AG04449 (cell line): Measurements from ENCODE around the gene ZFPM1.

Experiments used
- CTCF ChIA-PET: fragments of 350-600 bp; formaldehyde crosslinking; extraction: SDS; loops from one replicate; lab custom pipeline; 2021; ENCODE audit warnings: antibody characterized with exemption; lab: Yijun Ruan, JAX
- POLR2A ChIA-PET: fragments of 400-600, 350-600 bp; formaldehyde crosslinking; extraction: SDS; loops from one replicate; lab custom pipeline; 2020; ENCODE audit warnings: antibody characterized with exemption, inconsistent platforms; lab: Yijun Ruan, JAX
- DNase-seq: peaks from one replicate; pipeline ENCODE4 v3.0.0-alpha.2; 2010; ENCODE audit warnings: low read depth, low spot score
- H3K4me3 ChIP-seq: 2 replicates; pipeline ENCODE4 v1.5.1; 2011; ENCODE audit warnings: low read depth, mild to moderate bottlenecking, control low read depth, low read length
- TF ChIP-seq, protein P1 (sequence below): IDR thresholded peaks from one replicate; pipeline ENCODE4 v1.5.1; 2011; ENCODE audit warnings: mild to moderate bottlenecking, moderate library complexity, low read length, control low read depth, inconsistent platforms; ENCODE audit not compliant: insufficient read depth; ENCODE audit errors: missing control alignments

The ZFPM1 gene

DNA sequence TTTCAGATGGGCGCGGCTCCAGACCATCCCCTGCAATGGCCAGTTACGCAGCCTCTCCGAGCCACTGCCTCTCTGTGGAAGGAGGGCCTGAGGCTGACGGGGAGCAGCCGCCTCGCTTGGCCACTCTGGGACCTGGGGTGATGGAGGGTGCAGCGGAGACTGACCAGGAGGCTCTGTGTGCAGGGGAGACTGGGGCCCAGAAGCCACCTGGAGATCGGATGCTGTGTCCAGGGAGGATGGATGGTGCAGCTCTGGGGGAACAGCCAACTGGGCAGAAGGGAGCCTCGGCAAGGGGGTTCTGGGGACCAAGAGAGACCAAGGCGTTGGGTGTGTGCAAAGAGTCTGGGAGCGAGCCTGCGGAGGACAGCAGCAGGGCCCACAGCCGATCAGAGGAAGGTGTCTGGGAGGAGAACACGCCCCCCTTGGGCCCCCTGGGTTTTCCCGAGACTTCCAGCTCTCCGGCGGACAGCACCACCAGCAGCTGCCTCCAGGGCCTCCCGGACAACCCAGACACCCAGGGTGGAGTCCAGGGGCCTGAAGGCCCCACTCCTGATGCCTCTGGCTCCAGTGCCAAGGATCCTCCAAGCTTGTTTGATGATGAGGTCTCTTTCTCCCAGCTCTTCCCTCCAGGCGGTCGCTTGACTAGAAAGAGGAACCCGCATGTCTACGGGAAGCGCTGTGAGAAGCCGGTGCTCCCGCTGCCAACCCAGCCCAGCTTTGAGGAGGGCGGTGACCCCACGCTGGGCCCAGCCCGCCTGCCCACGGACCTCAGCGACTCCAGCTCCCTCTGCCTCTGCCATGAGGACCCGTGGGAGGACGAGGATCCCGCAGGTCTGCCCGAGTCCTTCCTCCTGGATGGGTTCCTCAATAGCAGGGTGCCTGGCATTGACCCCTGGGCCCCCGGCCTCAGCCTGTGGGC lies 17.4 kb upstream of the ZFPM1 start:
- ChIA-PET CTCF (interaction anchor here (0.6 to 3.0 kb wide), 7 partner anchors 7 to 241 kb away, joined by 3 to 22 read pairs (median 5); no protein-coding TSS in a partner anchor), POLR2A (no interaction called here)
- no peak for DNase-seq
- H3K4me3 ChIP-seq: no peak overlapping the region
- TF ChIP-seq, protein P1, sequence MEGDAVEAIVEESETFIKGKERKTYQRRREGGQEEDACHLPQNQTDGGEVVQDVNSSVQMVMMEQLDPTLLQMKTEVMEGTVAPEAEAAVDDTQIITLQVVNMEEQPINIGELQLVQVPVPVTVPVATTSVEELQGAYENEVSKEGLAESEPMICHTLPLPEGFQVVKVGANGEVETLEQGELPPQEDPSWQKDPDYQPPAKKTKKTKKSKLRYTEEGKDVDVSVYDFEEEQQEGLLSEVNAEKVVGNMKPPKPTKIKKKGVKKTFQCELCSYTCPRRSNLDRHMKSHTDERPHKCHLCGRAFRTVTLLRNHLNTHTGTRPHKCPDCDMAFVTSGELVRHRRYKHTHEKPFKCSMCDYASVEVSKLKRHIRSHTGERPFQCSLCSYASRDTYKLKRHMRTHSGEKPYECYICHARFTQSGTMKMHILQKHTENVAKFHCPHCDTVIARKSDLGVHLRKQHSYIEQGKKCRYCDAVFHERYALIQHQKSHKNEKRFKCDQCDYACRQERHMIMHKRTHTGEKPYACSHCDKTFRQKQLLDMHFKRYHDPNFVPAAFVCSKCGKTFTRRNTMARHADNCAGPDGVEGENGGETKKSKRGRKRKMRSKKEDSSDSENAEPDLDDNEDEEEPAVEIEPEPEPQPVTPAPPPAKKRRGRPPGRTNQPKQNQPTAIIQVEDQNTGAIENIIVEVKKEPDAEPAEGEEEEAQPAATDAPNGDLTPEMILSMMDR: no peak

DNA sequence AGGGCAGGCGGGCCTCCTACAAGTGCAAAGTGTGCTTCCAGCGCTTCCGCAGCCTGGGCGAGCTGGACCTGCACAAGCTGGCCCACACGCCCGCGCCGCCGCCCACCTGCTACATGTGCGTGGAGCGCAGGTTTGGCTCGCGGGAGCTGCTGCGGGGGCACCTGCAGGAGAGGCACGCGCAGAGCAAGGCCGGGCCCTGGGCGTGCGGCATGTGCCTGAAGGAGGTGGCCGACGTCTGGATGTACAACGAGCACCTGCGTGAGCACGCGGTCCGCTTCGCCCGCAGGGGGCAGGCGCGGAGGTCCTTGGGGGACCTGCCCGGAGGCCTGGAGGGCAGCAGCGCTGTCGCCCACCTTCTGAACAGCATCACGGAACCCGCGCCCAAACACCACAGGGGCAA lies 16.3 kb upstream of the ZFPM1 start:
- H3K4me3 ChIP-seq: no peak overlapping the region
- CTCF ChIA-PET: interaction anchor here (0.6 to 3.0 kb wide), 13 partner anchors 9 to 480 kb away, joined by 3 to 22 read pairs (median 4); no protein-coding TSS in a partner anchor
- TF ChIP-seq, protein P1: no peak
- no peak for DNase-seq
- POLR2A ChIA-PET: no interaction called here

DNA sequence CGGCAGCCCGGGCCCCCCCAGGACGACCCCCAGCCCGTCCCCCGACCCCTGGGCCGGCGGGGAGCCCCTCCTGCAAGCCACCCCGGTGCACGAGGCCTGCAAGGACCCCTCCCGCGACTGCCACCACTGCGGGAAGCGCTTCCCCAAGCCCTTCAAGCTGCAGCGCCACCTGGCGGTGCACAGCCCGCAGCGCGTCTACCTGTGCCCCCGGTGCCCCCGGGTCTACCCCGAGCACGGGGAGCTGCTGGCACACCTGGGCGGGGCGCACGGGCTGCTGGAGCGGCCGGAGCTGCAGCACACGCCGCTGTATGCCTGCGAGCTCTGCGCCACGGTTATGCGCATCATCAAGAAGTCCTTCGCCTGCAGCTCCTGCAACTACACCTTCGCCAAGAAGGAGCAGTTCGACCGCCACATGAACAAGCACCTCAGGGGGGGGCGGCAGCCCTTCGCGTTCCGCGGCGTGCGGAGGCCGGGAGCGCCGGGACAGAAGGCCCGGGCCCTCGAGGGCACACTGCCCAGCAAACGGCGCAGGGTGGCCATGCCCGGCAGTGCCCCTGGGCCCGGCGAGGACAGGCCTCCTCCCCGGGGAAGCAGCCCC lies 15.6 kb upstream of the ZFPM1 start:
- no peak overlapping the region for H3K4me3 ChIP-seq
- TF ChIP-seq, protein P1: peak; percentile 94
- no peak for DNase-seq
- ChIA-PET POLR2A (no interaction called here), CTCF (interaction anchor here (0.6 to 3.0 kb wide), 25 partner anchors 9 to 481 kb away, joined by 3 to 22 read pairs (median 4); partner anchors contain the start of gene ZNF469)

DNA sequence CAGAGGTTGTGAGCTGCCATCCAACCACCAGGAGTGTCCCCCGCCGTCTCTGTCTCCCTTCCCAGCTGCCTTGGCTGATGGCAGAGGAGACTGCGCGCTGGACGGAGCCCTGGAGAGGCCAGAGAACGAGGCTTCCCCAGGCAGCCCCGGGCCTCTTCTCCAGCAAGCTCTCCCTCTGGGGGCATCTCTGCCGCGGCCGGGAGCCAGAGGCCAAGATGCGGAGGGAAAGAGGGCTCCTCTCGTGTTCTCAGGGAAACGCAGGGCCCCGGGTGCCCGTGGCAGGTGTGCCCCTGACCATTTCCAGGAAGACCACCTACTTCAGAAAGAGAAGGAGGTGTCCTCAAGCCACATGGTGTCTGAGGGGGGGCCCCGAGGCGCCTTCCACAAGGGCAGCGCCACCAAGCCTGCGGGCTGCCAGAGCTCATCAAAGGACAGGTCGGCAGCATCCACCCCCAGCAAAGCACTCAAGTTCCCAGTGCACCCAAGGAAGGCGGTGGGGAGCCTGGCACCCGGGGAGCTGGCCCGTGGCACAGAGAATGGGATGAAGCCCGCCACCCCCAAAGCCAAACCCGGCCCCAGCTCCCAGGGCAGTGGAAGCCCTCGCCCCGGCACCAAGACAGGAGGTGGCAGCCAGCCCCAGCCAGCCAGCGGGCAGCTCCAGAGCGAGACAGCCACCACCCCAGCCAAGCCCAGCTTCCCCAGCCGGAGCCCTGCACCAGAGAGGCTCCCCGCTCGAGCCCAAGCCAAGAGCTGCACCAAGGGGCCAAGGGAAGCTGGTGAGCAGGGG lies 14.8 kb upstream of the ZFPM1 start:
- TF ChIP-seq, protein P1: no peak
- ChIA-PET POLR2A (no interaction called here), CTCF (interaction anchor here (0.6 to 3.0 kb wide), 27 partner anchors 8 to 482 kb away, joined by 3 to 22 read pairs (median 4); partner anchors contain the start of gene ZNF469)
- DNase-seq: no peak
- H3K4me3 ChIP-seq: no peak overlapping the region

DNA sequence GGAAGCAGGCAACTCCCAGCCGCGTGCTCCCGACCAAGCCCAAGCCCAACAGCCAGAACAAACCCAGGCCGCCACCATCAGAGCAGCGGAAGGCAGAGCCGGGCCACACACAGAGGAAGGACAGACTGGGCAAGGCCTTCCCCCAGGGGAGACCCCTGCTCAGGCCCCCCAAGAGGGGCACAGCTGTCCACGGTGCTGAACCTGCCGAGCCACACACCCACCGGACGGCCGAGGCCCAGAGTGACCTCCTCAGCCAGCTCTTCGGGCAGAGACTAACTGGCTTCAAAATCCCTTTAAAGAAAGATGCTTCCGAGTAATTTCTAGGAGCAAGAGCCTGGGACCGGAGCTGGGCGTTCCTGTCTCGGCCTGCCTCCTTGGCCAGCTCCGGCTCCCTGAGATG lies 14.1 kb upstream of the ZFPM1 start:
- POLR2A ChIA-PET: no interaction called here
- no peak overlapping the region for H3K4me3 ChIP-seq
- CTCF ChIA-PET: interaction anchor here (0.9 to 2.2 kb wide), 5 partner anchors 10 to 244 kb away, joined by 3 to 13 read pairs (median 7); partner anchors contain the start of gene ZNF469
- no peak for DNase-seq
- TF ChIP-seq, protein P1: no peak
